Stimulated activated CD8-positive, alpha-beta memory T cell treated with anti-CD3 and anti-CD28 coated beads, Interleukin-12 subunit alpha, Interleukin-12 subunit beta, amount 100 ng/mL, for 24 hours (primary cell): ENCODE measurements around the gene CACNA1F.
"Not testable (repeated sequence)": the region's sequence is repeated elsewhere in the genome, so short reads cannot be mapped to it uniquely, and the experiment has no call there.

ENCODE experiments used
- DNase-seq: peaks from one replicate; pipeline ENCODE4 v3.0.0-alpha.2; 2020; ENCODE audit errors: extremely low read depth

Gene CACNA1F

DNA sequence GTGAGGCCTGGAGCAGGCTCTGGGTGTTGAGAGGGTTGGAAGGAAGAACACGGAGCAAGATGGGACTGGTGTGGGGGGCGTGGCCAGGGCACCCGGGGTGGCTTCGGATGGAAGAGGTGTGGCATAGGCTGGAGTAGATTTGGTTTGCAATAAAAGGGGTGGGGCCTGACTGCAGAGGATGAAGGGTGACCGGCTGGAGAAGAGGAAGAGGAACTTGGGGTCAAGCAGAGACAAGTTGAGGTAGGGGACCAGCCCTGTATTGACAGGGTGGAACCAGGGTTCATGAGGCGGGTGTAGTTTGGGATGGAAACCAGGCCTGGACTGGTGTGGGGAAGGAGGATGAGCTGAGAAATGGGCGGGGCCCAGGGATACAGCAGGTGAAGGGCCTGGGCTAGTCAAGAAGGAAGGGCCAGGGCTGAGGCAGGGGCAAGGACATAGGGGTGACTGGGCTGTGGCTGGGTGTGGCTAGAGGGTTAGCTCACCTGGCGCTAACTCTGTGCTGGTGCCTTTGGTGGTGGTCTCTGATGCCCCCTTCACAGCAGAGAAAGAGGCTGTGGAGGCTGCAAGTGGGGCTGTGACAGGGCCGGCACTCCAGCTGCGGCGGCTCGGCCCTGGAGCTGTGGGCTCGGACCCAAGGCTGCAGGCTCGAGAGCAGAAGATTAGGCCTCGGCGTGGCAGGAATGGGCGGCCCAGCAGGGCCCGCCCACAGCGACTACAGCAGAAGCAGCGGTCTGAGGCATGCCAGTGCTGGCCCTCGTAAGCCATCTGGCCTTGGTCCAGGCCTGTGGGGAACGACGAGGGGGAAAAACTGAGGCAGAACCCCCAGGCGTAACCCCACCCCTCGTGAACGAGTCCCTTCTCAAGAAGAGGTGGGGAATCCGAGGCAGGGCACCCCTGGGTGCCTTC is 56.5 kb downstream of the CACNA1F start:
- no peak for DNase-seq

DNA sequence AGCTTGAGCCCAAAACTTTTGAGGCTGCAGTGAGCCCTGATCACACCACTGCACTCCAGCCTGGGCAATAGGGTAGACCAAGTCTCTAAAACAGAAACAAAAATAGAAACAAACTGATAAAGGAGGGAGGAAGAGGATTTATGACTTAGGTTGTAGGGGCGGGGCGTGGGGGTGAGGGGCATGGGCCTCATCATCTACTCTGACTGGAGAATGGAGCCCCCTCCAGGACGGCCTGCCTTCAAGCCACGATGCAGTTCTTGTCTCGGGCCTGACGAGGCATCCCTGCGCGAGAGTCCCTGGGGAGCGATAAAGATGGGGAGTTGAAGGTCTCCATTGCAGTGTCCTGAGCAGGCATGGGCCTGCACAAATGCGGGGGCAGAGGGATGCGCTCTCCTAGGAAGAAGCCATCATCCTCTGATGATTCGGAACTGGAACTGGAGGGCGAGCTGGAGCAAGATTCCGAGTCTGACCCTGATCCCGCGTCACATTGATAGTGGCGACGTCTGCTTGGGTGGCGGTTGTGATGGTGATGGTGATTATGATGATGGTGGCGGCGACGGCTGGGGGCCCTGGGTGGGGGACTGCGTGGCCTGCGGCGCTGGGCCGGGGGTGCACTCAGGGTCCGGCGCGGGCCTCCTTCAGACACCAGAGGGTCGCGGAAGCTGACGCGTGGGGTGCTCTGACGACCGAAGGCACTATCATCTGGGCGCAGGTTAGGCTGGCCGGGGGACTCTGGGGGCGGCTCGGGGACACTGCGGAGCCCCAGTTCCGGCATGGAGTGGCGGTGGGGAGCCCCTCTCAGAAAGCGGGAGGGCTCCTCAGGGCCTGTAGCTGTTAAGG is 57.5 kb downstream of the CACNA1F start:
- no peak for DNase-seq

DNA sequence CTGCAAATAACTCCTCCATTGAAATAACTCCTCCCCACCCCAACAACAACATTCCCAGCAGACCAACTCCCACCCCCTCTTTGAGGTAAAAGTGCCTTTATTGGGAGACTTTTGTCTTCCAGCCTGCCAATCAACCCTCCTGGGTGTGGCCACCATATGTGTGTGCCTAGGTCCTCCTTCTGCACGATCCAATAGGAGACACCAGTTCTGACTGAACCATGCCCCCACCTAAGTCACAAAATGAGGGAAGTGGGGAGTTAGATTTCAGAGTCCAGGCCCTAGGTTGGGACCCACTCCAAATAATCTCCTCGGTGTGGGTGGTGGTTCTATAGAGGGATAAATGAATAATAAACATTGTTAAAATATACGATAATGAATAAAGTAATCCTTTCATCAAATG is 58.4 kb downstream of the CACNA1F start:
- DNase-seq = no peak

DNA sequence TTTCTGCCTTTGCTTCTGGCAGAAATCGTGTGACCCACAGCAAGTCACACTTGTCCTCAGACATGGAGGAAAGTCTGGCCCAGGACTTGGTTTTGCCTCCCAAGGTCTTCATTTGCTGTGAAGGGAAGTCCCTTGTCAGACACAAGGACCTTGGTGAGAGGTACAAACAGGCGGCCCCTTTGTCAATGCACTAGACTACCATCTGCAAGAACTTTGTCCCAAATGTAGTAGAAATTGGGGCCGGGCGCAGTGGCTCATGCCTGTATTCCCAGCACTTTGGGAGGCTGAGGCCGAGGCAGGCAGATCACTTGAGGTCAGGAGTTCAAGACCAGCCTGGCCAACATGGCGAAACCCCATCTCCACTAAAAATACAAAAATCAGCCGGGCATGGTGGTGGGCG is 59.6 kb downstream of the CACNA1F start:
- not testable (repeated sequence) for DNase-seq

DNA sequence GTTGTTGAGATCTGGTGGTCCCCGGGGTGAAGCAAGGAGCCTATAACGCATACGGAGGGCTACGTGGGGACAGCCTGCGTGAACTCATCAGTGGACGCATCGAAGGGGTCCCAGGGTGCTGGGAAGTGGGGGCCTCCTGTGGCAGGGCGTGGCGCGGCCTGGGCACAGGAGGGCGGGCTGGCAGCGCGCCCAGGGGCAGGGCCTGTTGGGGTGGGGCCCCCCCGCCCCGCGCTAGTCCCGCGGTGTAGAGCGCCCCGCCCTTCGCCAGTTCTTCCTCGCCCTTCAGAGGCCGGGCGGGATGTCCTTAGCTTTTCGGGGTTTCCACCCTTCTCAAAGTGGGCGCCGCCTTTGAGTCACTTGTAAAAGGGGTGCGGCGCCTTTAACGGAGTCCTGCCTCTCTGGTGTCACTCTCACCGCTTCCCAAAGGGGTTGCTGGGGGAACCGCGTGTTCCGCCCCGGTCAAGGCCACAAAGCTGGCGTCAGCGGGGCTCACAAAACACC is 60.8 kb downstream of the CACNA1F start:
- DNase-seq = no peak

DNA sequence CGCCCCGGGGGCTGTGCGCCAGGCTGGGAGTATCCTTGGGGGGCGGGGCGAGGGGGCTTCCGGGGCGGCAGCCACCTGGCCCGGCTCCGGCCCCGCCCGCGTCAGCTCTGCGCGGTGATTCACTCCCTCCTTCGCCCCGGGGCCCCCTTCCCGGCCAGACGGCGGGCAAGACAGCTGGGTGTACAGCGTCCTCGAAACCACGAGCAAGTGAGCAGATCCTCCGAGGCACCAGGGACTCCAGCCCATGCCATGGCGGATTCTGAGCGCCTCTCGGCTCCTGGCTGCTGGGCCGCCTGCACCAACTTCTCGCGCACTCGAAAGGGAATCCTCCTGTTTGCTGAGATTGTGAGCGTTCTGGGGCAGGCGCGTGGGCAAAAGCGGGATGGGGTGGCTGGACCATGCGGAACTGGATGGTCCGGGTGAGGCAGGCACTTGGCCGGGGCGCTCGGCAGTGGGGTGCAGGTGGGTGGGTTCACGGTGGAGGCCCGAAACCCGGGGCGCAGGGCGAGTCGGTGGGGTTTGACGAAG is 61.3 kb downstream of the CACNA1F start, which contains the start of gene PLP2:
PLP2 (plus strand) TSS at position 147 of the 528 bp plus-strand sequence; CDS start at position 250, 103 bp downstream.
- no peak for DNase-seq

DNA sequence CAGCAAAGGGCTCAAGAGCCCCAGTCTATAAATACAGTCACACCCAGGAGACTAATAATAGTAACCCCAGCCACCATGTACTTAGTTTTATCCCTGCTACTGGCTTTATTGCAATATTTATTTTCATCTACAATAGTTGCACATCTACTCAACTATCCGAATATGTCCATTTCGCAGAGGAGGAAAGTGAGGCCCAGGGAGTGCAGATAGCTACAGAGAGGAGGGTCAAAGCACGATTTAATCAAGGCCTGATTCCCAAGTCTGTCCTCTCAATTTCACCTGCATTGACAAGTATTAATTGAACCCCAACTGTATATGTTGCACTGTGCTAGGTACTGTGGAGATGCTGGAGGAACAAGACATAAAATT is 65.4 kb downstream of the CACNA1F start:
- no peak for DNase-seq

DNA sequence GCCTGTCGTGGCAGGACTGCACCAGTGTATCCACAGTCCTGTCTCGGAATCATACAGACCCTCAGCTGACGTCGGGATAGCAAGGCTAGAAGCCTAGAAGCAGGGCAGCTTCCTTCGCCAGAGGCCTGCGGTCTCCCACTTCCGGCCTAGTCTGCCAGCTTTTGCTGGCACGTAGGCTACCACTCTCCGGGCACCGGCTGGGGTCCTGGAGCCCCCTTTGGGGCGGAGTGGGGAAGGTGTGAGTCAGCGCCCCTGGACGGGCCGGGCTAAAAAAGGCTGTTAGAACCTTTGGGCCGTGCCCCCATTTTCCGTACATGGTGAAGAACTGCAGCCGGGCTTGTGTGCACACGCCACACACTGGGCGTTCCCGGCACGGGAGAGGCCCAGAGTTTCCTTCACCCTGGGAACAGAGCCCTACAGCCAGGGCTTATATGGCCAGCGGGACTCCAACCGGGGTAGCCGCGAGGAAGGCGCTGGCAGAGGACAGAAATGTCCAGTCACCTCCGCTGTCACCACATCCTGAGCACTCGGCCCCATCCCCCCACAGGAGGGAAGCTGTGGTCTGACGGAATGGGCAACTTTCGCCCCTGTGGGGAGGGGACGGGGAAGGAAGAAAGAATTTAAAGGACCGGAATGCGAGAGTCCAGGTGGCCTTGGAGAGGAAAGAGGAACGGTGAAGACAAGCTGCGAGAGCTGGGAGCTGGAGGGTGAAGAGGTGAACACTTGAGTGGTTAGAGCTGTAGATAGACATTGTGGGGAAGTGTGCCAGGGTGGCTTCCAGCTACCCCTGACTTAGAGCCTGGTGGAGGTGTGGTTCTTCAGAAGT is 66.0 kb downstream of the CACNA1F start:
- no peak for DNase-seq

DNA sequence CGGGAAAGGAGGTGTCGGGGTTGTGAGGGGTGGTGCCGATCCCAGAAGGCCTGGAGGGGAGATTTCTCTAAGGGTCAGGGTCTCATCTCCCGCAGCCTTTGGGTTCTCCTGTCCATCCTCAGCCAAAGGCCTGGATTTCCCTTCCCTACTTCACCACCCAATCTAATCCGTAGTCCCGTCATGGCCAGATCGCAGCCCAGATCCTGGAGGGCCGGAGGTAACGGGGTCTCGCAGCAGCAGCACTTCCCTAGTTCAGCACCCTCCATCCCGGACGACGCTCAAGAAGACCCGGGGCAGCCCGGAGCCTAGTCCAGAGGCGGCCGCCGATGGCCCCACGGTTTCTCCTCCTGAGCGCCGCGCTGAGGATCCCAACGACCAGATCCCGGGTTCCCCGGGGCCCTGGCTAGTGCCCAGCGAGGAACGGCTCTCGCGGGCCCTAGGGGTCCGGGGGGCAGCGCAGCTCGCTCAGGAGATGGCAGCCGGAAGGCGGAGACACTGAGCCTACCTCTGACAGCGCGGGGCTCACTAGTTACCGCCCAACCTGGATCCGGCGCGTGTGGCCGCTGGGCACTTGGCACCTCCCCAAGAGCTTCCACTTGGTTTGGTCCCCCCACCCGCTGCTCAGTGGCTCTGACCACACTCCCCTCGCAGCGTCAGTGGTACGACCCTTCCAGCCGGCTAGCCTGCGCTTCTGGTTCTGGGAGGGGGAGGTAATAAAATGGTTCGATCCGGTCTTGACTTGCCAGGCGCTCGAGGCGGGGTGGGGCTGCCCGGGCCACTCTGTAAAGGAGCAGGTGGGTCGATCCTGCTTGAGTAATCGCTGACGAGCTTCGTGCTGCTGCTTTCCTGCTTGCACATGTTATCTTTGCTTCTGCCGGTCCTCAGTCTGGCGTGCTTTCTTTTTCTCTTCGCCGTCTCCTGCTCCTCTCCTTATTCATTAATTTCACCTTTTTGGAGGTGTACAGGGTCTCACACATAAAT is 66.9 kb downstream of the CACNA1F start:
- DNase-seq = no peak

DNA sequence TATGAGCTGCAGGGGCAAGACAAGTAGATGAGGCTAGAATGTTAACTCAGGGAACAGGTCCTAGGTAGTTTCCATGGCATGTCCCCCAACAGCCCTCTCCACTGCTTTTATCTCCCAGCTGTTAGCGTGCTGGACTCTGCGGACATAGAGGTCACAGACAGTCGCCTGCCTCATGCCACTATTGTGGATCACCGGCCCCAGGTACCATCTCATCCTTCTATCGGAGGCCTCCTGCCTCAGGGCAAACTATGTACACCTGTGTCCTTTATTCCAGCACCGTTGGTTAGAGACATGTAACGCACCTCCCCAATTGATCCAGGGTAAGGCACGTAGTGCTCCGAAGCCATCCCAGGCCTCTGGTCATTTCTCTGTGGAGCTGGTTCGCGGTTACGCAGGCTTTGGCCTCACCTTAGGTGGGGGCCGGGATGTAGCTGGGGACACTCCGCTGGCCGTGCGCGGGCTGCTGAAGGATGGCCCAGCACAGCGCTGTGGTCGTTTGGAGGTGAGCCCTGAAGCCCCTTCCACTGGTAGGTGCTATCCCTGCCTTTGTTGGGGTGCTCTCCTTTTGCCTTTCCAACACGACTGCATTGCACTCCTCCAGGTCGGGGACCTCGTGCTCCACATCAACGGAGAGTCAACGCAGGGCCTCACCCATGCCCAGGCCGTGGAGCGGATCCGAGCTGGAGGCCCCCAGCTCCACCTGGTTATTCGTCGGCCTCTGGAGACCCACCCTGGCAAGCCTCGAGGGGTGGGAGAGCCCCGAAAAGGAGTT is 68.4 kb downstream of the CACNA1F start:
- no peak for DNase-seq

DNA sequence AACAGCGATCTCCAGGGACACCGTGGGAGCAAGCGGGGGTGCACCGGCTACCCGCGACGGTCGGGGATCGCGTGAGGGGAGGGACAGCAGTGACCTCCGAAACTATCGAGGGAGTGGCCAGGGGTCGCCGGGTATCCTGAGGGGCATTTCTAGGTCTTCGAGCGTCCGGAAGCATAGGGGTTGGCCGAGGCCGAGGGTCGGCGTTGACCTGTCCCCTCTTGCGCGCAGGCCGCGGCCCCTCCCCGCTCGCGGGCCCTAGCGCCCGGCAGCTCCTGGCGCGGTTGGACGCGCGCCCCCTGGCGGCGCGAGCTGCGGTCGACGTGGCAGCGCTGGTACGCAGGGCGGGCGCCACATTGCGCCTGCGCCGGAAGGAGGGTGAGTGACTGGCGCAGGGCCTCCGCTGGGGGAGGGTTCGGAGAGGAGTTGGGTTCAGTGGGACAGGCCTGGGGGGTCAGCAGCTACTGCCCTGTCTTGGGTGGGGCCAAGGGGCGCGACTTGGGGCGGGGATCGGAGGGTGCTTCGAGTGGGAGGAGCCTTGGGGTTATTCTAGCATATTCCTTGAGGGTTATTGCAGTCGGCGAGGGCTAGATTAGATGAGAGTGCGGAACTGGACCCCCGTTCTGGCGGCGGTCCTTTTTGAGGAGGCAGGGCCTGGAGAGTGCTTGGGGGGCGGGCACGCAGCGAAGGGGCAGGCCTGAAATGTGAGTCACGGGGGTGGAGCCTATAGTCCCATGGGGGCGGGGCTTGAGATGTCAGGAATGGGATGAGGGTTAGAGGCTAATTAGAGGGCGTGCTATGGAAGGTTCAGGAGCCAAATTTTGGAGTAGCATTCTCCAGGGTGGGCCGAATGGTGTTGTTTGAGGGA is 69.4 kb downstream of the CACNA1F start:
- no peak for DNase-seq

DNA sequence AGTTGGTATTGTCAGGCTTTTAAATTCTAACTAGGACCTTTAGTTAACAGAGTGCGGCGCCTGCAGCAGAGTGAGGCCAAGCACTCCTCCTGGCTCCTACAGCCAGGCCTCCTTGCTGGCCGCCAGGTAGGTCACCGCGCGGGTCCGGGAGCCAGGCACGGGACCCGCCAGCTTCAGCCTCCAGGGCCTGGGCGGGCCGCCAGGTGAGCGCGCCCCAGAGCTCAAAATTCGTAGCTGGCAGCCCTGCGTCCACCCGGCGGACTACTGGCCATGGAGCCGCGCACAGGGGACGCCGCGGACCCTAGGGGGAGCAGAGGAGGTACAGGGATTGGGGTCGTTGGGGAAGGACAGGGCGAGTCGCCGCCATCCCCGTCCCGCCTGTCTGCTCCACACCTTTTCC is 70.5 kb downstream of the CACNA1F start, which contains the start of gene MAGIX:
MAGIX (plus strand) TSS at position 139 of the 400 bp plus-strand sequence; CDS start at position 271, 132 bp downstream.
- DNase-seq = no peak

DNA sequence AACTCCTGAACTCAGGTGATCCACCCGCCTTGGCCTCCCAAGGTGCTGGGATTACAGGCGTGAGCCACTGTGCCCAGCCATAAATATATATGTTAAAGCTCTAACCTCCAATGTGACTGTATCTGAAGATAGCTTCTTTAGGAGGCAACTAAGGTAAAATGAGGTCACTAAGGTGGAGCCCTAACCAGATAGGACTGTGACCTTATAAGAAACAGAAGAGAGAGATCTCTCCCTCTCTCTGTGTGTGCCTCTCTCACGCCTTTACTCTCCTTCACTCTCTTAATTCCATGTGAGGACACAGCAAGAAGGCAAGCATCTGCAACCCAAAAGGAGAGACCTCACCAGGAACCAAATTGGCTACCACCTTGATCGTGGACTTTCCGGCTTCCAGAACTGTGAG is 71.5 kb downstream of the CACNA1F start:
- no peak for DNase-seq

DNA sequence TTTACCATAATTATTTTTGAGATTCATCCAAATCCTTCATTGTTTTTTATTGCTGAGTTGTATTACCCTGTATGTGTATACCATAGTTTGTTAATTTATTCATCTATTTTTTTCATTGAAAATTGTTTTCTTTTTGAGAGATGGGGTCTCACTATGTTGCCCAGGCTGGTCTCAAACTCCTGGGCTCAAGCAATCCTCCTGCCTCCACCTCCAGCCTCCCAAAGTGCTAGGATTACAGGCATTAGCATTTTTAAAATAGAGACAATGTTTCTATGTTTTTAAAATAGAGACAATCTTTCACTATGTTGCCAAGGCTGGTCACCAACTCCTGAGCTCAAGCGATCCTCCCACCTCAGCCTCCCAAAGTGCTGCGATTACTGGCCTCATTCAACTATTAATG is 72.2 kb downstream of the CACNA1F start:
- DNase-seq = no peak

DNA sequence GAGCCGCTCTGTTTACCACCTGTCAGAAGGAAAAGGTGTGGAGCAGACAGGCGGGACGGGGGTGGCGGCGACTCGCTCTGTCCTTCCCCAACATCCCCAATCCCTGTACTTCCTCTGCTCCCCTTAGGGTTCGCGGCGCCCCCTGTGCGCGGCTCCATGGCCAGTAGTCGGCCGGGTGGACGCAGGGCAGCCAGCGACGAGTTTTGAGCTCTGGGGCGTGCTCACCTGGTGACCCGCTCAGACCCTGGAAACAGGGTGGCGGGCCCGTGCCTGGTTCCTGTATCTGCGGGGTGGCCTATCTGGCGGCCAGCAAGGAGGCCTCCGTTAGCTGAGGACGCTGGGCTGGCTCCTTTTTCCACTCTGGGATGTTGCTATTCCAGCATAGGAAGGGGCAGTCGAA is 75.9 kb downstream of the CACNA1F start:
- no peak for DNase-seq

DNA sequence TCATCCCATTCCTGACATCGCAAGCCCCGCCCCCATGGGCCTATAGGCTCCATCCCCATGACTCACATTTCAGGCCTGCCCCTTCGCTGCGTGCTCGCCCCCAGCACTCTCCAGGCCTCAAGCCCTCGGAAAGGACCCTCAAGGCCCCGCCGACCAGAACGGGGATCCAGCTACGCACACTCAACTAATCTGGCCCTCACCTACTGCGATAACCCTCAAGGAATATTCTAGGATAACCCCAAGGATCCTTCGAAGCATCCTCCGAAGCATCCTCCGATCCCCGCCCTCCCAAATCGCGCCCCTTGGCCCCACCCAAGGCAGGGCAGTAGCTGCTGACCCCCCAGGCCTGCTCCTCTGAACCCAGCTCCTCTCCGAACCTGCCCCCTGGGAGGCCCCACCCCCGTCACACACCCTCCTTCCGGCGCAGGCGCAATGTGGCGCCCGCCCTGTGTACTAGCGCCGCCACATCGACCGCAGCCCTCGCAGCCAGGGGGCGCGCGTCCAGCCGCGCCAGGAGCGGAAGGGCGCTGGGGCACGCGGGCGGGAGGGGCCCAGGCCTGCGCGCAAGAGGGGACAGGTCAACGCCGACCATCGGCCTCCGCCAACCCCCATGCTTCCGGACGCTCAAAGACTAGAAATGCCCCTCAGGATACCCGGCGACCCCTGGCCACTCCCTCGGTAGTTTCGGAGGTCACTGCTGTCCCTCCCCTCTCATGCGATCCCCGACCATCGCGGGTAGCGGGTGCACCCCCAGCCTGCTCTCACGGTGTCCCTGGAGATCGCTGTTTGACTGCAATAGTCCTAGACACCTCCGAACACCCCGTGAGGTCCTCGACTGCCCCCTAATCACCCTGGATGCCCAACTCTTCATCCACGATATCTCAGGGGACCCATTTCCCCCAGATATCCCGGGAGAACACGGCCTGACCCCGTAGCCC is 77.0 kb downstream of the CACNA1F start:
- peak; percentile 58 for DNase-seq

DNA sequence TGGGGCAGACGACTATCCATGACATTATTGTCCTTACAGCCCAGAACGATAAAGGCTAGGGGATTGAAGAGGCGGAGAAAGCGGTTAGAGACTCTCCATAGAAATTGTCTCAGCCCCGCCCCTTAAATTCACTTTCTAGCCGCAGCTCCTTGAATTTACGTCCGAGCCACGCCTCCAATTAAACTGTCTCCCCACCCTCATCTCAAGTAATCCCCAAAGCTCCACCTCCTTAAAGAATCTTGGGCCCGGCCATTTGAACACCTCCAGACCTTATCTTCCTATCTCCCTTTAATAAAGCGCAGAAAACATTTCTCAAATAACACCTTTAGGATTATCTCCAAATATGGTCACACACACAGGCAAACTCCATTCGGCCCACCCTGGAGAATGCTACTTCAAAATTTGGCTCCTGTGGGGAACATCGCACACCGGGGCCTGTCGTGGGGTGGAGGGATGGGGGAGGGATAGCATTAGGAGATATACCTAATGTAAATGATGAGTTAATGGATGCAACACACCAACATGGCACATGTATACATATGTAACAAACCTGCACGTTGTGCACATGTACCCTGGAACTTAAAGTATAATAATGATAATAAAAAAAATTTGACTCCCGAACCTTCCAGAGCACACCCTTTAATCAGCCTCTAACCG is 77.8 kb downstream of the CACNA1F start:
- no peak for DNase-seq
